NCI-H2196 (cell line): ENCODE measurements around the gene FEM1A.
"Not testable (repeated sequence)": the region's sequence is repeated elsewhere in the genome, so short reads cannot be mapped to it uniquely, and the experiment has no call there.

Source experiments
- DNase-seq: peaks from one replicate; lab custom pipeline; 2025; ENCODE audit not compliant: unreplicated experiment; lab: John Stamatoyannopoulos, UW

The FEM1A gene

DNA sequence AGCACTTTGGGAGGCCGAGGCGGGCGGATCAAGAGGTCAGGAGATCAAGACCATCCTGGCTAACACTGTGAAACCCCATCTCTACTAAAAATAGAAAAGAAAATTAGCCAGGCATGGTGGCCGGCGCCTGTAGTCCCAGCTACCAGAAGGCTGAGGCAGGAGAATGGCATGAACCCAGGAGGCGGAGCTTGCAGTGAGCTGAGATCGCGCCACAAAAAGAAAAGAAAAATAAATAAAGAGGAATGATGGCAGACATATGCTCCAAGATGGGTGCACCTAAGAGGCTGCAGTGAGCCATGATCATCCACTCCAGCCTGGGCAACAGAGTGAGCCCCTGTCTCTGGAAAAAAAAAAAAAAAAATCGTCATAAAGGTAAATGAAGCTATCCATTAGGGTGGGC lies 54.4 kb downstream of the FEM1A start:
- DNase-seq = not testable (repeated sequence)

DNA sequence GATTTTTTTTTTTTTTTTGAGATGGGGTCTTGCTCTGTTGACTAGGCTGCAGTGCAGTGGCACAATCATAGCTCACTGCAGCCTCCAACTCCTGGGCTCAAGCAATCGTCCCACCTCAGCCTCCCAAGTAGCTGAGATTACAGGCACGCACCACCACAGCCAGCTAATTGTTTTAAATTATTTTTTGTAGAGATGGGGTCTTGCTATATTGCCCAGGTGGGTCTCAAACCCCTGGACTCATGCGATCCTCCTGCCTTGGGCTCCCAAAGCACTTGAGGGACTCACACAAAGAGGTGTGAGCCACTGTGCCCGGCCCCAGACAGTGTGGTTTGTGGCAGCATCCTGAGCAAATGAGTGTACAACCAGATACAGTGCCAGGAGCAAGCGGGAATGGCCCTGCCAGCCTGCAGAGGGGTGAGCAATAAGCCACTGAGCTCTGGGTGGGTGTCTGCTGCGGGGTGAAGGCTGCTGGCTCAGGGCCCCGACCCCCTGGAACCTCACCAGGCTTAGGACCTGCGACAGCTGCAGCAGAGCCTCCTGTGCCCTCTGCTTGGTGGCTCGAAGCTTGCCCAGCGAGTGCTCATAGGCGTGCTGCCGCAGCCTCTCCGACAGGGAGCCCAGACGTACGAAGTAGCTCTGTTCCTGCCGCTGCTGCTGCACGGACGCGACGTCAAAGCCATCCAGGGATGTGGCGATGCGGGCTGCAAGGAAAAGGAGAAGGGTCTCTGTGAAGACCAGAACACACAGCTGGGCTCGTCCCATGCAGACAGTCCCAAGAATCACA lies 55.8 kb downstream of the FEM1A start:
- no peak for DNase-seq

DNA sequence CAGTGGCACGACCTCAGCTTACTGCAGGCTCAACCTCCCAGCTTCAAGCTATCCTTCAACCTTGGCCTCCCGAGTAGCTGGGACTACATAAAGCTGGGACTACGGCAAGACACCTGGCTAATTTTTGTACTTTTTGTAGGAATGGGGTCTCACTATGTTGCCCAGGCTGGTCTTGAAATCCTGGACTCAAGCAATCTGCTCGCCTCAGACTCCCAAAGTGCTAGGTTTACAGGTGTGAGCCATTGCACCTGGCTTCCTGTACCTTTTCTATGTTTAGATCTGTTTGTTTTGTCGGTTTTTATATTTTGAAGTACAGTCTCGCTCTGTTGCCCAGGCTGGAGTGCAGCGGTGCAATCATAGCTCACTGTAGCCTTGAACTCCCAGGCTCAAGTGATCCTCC lies 57.5 kb downstream of the FEM1A start:
- no peak for DNase-seq
